Embryonic facial prominence (tissue), 1 donor: Measurements from ENCODE around the gene PRR16.

Experiments used
- DNase-seq: peaks from one replicate; pipeline ENCODE4 v3.0.0-alpha.2; 2016; ENCODE audit errors: extremely low spot score

PRR16 gene

DNA sequence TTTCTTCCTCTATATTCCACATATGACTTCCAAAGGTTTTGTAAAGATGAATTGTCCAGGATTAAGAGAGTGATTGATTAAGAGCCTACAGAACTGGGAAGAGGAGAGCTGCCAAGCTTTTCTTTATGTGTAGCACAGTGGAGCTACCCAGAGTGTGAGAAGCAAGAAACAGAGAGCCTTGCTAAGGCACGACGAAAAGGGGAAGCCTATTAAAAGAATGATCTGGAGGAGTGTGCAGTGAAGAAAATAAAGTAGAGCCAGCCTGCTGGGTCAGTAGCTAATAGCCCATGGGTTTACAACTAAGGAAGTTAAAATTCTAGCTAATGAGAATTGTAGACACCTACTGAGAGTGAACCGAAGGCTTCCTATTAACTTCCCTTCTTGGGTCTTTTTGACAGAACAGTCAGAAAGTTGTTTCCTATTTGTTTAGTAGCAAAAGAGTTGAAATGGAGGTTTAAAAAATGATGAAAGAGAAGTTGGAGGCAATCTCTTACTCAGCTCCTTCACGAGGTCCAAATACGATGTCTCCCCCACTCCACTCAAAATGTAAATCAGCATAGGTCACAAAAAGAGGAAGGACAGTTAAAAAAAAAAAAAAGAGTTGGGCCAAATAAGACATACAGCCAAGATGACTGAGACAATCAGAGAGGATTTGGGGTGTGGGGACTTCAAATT is 957 bp upstream of the PRR16 start:
- DNase-seq, result no peak

DNA sequence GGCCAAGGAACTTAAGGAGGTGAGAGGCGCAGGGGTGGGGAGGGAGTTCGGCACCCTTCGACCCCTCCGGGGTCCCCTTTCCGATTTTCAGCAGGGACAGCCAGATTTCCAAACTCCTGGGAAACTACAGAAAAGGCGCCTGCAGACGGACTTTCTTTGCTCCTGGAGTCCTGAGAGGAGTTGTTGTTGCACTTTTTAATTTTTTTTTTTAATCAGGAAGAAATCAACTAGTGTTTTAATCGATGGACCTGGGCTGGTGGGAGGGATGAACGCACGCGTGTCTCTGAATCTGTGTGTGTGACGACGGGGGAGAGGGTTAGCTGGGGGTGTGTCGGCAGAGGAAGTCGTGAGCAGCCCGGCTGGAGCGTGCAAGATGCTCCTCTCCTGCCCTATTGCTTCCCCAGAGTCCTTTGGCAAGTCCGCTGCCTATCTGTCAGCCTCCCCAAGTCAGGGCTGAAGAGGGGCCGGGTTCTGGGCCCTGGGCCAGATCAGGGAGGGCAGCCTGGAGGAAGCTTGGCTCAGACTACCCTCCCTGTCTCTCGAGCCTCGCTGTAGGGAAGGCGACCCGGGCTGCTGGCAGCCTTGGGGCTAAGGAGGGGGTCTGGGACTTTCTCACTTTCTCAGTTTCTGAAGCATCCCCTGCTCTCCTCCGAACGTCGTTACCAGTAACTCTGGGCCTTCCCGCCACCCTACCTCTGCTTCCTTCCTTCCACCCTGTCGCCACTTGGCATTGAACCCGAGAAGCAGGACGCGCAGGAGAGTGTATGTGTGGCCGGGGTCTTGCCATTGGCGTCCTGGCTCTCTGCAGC is 731 bp downstream of the PRR16 start:
- DNase-seq, result no peak

DNA sequence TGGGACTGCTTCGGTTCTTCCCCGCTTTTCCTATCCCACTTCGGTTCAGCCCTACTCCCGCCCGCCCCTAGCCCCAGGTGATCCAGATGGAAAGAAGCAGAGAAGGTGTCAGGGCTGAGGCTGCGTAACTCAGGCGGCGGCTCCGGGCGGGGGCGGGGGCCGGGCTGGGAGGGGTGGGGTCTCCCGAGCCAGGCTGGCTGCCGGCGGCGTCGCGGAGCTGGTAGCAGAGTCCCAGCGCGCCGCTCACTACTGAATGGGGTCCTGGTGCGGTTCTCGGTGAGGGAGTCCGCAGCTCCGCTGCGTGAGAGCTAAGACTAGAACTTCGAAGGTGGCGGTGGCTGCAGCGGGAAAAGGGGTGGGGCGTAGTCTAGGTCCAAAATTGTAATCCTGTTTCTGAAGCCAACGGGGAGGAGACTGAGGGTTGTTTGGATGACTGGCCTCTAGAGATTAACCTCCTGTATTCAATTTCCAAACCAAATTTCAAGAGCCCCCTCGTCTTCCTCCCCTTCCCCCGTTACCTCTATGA is 1.4 kb downstream of the PRR16 start:
- DNase-seq, result no peak

DNA sequence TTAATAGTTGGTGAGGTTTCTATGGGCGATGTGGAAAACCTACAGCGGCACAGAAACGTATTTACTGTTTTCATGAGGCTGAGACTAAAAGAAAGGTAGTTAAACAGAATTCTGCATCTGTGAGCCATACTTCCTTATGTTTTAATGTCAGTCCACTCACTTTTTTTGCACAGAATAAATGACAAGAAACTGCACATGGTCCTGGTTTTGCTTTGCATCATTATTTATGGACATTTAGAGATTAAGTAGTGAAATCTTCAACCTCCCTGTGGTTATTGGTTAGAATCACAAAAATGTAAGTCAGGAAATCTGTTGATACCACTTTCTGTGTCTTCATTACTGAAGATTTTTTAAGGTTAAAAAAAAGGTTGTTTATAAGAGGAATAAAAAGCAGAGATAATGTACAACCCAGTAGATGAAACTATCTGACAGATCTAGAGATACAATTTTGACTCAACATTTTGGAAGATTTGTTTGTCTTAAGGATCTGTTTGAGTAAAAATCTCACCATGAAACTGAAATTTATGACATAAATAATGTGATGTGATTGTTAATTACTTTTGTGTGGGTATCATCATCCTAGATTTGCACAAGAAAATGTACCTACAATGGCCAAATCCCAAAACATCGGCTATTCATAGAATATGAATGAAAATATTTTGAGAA is 2.4 kb downstream of the PRR16 start:
- DNase-seq, result no peak

DNA sequence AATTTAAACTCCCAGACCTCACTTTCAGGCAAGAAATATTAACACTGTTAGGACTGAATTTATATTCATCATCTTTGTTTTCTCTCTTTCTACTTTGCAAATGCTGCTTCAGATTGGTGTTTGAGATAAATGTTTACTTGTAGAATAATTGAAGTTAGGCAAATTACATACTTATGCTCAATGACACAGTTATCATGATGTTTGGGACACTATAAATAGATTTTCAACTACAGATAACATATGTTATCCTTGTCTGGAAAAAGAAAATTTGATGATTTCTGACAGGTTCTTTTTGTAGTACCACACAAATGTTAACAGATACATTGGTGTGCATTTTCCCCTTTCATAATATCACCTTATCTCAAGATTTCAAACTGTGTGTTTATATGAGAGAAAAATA is 7.9 kb downstream of the PRR16 start:
- no peak for DNase-seq

DNA sequence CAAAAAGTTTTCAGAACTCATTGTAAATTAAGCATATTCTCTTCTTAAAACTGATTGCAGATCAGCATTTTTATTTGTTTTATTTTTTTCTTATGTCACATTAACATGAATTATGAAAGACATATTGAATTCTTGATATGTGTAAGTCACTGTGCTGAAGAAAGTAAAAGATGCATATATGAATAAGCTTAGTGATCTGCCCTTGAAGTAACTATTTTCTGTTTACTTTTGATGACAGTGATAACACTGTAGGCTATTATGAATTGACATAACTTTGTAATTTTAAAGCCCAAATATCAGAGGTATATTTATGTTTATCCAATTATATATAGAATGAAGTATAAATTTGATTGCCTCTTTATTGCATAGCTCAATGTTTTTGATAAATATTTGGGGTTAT is 8.8 kb downstream of the PRR16 start:
- no peak for DNase-seq

DNA sequence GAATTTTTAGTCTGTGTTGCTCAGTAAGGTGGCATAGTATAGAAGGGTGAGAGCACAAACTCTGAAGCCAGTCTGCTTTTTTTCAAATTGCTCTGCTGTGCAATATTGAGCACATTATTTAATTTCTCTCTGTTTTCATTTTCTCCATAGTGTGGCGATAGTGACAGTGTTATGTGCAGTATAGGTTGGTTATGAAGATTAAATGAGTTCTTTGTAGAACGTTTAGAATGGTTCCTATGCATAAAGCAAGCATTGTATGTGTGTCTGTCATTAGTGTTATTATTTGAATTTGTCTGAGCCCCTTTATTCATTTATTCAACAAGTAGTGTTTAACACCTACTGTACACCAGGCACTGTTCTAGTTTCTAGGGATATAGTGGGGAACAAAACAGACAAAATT is 9.2 kb downstream of the PRR16 start:
- no peak for DNase-seq

DNA sequence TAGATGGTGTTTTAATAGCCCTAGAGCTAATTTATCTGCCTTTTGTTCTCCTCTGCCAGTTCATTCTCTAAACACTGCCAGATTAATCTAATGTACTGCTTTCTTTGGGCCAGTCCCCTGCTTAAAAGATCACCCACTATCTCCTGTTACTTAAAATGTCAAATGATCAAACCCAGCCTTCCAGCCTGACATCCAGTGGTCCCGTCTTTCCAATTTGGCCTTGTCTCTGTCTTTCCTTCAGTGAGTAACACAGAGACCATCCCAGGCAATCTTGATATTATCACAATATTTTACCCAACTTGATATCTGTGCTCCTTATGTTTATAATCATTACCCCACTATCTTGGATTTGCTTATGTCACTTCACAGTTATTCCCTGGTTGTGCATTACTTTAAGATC is 12.0 kb downstream of the PRR16 start:
- no peak for DNase-seq

DNA sequence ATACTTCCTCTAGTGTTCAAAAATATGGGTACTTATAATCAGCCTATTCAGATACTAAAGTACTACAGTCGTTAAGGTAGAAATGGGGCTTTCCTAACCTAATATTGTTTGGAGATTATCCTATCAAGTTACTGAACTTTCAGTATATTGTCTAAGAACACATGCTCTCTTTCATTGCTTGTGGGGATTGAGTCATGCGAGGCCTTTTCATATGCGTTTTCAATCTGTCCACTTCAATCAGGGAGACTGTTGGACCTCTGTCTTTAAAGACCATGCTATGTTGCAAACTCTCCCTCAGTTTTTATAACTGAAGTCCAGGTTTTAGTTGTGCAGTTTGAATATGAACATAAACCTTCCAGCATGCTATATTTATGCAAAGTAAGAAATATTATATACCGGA is 15.0 kb downstream of the PRR16 start:
- DNase-seq, result no peak

DNA sequence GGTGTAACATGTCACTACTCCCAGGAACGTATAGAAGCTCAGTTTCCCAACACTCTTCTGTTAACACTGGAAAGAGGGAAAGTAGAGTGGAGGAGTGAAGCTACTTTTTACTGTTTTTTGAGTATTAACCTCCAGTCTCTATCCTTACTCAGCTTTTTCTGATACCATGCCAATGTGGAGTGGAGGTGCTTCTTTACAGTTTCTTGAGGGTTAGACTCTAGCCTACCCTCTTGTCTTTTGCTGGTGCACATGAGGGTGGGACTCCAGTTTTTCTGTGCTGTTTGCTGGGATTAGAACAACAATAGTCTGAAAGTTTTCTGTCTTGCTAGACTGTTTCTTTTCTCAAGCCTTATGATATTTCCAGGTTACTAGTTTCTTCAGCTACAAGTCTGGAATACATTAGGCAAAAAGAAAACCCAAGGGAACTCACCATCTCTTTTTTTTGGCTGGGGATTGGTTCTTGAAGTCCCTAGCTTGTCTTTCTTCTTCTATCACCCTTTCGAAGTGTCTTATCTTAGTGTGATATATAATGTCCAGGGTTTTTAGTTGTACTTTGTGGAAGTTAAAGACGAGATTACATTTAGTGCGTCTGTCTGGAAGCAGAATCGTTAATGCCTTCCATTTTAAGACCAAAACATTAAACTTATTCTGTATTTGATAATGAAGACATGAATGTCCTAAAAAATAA is 35.9 kb downstream of the PRR16 start:
- no peak for DNase-seq

DNA sequence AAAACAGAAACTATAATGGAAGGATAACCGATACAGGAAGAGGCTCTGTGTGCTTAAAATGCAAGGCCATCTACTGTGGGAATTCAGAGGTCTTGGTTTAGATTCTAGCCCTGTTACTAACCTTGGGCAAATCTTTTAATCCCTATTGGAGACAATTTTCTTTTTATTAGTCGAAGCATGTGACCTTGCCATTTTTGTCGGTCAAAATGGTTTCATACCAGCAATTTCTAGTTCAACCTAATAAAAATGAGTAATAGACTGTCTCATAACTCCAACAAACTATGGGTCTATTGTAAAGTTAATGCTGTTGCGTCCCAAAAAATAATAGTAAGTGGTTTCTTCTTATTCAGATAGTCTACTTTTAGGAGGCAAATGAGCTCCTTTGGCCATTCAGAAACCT is 38.4 kb downstream of the PRR16 start:
- DNase-seq, result no peak

DNA sequence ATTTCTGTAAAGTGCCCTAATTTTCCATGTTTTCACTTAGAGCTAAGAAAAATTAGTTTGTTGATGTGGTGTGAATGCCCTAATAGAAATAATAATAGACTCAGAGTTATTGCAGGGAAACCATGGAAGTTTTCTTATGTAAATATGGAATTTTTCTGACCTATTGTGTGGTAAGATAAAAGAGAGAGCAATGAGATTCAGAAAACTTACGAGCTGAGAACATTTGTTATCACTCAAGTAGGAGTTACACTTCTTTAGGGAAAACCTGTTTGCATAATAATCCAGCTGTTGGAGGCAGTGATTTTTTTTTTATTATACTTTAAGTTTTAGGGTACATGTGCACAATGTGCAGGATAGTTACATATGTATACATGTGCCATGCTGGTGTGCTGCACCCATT is 39.2 kb downstream of the PRR16 start:
- DNase-seq, result no peak

DNA sequence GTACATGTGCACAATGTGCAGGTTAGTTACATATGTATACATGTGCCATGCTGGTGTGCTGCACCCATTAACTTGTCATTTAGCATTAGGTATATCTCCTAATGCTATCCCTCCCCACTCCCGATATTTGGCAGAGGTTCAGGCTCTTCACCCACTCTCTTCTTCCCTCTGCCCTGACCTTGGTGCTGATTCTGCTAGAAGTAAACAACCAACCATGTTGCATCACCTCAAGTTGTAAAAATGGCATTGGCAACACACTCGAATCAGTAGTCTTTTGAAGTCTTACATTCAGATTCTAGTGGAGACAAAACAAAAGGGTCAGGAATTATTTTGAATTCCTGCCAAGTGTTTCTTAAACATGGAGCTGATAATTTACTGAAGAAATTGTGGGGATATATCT is 40.0 kb downstream of the PRR16 start:
- no peak for DNase-seq

DNA sequence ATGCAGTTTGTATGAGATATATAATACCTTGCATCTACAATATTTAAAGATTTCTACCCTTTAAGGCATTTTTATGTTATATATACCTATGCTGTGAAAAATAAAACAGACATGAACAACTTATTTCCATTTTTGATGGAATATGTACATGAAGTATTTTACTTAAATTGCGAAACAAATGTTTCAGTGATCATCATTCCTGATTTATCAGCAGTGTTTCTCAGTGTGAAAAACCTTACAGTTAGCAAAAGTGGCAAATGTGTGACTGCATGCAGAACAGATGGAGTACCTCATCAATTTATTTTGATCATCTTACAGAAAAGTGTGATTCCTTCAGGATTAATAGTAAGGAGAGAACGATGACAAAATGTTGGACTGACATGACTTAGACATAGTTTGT is 43.1 kb downstream of the PRR16 start:
- DNase-seq, result no peak

DNA sequence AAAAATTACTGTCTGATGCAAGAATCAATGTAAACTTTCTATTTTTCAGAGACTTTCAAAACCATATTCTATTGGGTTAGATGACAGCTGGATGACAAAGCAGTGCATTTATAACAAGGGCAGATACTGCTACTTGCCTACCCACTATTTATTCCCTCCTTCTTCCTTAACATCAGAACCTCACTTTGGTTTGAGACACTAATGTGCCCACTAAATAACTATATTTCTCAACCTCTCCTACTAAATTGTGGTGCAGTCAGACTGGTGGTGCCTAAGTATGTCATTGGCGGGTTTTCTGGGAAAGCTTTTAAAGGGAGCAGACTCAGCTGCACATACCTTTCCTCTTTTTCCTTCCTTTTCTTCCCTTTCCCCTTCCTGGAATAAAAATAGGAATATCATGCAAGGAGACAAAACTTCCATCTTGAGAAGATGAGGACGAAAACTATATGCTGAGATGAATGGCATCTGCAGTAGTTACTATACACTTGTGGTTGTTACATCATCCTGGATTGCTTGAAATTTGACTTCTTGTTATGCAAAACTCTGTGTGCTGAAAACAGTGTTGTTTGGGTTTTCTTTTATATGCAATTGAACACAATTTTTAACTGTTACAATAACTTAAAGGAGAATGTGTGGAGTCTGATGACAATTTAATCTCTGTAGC is 43.8 kb downstream of the PRR16 start:
- DNase-seq, result no peak

DNA sequence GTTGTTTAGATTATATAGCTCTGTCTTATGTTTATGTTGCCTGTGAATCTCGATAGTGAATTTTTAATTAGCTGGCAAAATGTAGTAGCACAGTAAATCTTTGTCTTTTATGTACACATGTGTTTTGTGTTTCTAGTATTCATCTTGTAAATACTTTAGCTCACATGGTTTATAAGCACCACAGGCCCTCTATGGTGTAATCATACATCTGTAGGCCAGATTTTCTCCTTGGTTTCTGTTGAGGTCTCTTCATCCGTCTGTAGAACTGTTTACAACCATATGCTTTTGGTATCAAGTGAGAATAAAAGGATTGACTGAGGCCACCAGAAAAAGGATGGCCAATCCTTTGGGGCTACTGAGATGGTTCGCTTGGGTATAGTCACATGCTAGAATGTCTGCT is 45.0 kb downstream of the PRR16 start:
- no peak for DNase-seq

DNA sequence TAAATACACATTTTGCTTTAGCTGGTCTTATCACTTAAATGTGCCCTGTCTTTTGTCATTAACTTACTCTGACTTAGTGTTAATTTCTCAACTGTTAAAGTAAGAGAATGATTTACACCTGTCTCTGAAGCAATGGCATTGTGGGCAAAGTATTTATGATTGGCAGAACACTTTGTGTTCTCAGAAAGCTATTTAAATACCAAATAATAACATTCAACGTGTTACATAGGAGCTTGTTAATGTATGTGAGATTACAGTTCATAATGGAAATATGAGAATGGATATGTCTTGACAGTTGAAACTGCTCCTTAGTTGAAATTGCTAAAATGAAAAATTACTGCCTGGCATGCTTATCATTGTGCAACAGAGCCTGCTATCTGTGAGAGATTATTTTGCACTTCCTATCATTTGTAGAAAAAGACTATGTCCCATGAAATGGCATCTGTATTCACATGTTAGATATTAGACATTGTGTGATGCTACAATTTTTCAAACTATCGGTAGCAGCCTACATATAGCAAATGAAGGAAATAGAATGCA is 46.1 kb downstream of the PRR16 start:
- DNase-seq, result no peak

DNA sequence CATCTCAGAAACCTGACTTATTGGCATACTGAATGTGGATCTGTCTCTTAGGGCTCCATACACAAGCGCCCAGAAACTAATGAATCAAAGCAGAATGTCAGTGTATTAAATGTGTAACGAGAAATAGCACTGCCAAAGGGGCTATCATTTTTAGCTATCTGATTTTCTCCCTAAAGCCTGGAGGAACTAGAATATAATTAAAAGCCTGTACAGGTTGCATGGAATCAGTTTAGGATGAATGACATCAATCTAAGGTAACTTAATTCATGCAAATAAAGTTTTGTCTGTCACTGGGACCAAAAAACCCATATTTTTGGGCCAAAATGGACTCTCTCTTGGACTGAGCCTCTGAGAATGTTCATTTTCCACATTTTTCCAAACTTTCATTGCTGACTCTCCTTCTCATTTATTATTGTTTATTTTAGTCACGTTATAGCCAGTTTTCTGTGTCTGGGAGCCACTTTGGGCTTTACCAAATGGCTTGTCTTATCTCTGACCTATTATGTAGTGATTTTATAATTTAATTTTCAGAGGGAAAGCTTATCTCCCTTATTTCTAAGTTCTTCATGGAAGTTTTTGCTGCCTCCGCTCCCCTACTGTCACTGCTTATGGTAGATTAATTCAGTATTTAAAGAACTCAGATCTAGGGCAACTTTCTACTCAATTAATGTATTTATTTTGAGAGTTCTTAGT is 47.0 kb downstream of the PRR16 start:
- DNase-seq, result no peak

DNA sequence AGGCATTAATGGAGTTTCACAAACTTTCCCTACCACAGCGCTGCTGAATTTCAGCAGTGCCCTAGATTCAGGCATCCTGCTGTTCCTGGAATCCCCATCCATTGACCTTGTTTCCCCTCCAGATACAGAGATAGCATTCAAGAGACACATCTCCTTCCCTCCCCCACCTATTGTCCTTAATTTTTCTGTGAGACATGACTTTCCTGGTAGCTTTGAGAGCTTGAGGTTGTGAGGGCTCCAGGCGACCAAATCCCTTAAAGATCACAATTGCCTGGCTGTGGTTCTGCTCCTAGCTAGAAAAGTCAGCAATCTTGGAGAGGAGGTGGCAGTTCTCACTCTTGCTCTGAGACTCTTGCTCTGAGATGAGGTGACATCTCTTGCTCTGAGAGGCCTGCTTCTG is 48.0 kb downstream of the PRR16 start:
- DNase-seq, result no peak

DNA sequence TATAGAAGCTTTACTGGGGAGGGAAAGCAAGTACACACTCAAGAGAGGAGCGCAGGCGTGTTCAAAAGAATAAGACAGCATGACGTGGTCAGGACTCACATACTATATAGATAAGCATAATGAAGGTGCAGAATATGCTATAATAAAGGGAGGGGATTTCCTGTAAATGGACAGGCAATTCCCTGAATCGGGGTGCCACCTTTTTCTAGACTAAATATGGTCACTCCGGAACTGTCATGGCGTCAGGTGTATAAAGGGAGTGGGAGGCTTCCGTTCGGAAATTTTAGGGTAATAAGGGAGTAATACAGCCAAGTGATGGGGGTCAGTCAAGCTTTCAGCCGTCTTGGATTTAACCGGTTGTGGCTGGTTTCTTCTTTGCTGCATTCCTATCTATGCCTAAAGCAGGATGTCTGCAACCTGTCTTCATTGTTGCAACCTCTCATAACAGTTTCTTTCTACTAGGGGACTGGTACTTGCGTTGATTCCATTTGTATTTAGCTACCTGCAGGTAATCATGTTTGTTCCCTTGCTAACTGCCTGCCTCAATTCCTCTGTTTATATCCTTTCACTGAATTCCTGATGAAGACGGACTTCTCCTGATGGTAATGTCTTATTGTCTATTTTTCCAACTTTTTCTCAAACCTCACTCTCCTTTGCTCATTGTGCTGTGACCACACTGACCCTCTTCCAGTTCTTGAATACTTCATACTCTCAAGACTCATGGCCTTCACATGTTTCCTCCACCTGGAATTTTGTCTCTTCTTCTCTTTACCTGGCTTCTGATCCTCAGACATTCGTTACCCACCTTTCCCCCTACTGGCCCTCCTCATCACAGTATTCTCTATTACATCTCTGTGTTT is 48.9 kb downstream of the PRR16 start:
- no peak for DNase-seq
